ENCODE measurements around the gene BEST4. TPM values are rescaled to one million over a fixed set of nuclear protein-coding genes. Genes with fewer than 3 reads are reported as not detected.
"Not testable (repeated sequence)": the region's sequence is repeated elsewhere in the genome, so short reads cannot be mapped to it uniquely, and the experiment has no call there.

Gene BEST4
- total RNA-seq, 2 donors from 2014 or later, result 4.1 TPM; not detected in 1

GRCh38 chr1:44798481-44799365 is 10.8 kb upstream of the BEST4 start:
- H3K27ac ChIP-seq, result peak overlapping the region; percentile 97 to 99
- H3K27me3 ChIP-seq (replicated peaks; ENCODE audit: insufficient read depth), result no peaks in the 10 kb centered on the region
- peaks cover 12% of the 10 kb centered on the region for H3K36me3 ChIP-seq
- TF ChIP-seq CTCF (IDR thresholded peaks at IDR 0.05), result no peak
- peaks cover 17 to 26% of the 10 kb centered on the region in 2 donors for H3K4me1 ChIP-seq (ENCODE audit: control insufficient read depth in 1 of 2, low read depth in 2 of 2)
- DNase-seq (ENCODE audit: low spot score) (no peak), ATAC-seq (ENCODE audit: insufficient number of reproducible peaks, low FRiP score, low read depth) (no peak)
- no peak overlapping the region for H3K4me3 ChIP-seq
- H3K9me3 ChIP-seq, result no peaks in the 10 kb centered on the region

- not testable (repeated sequence) for H3K36me3 ChIP-seq; H3K9me3 ChIP-seq; DNase-seq (ENCODE audit: low spot score); H3K27me3 ChIP-seq (replicated peaks; ENCODE audit: insufficient read depth); ATAC-seq (ENCODE audit: insufficient number of reproducible peaks, low FRiP score, low read depth); H3K4me3 ChIP-seq
- H3K4me1 ChIP-seq (ENCODE audit: control insufficient read depth in 1 of 2, low read depth in 2 of 2), result peaks cover 14 to 18% of the 10 kb centered on the region in 2 donors
- peak overlapping the region; percentile 97 to 99 for H3K27ac ChIP-seq
Observed at GRCh38 chr1:44797886-44798285, 9.9 kb upstream of the BEST4 start.

DNA sequence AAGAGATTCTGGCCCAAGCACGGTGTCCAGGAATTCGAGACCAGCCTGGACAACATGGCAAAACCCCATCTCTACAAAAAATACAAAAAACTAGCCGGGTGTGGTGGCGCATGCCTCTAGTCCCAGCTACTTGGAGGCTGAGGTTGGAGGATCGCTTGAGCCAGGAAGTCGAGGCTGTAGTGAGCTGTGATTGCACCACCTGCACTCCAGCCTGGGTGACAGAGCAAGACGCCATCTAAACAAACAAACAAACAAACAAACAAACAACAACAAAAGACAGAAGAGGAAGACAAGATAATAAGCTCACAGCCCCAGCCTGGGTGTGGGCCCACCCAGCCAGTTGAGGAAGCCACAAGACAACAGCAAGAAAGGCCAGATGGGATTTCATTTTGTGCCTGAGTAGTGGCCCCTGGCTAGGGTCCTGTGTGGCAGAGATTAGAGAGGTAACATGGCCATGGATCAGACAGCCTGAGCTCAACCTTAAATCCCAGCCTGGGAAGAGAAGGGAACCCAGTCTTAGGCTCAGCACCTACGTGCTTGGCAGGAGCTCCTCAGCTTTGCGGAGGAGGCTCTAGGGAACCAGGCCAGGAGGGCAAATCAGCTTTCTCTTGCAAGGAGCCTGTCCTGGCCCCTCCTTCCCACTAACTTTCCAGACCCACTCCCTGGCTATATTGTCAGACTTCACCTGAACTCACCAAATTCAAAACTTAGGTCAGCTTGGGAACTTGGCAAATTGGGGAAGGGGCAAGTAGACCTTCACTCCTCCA is 4.9 kb upstream of the BEST4 start:
- H3K27ac ChIP-seq, result peak overlapping the region in 1 of 2 donors; percentile 32
- no peak overlapping the region for H3K4me3 ChIP-seq
- no peaks in the 10 kb centered on the region for H3K4me1 ChIP-seq (ENCODE audit: control insufficient read depth in 1 of 2, low read depth in 2 of 2)
- TF ChIP-seq CTCF (IDR thresholded peaks at IDR 0.05), result no peak
- DNase-seq (ENCODE audit: low spot score) (no peak), ATAC-seq (ENCODE audit: insufficient number of reproducible peaks, low FRiP score, low read depth) (no peak)
- no peaks in the 10 kb centered on the region for H3K36me3 ChIP-seq
- no peaks in the 10 kb centered on the region for H3K27me3 ChIP-seq (replicated peaks; ENCODE audit: insufficient read depth)
- H3K9me3 ChIP-seq, result no peaks in the 10 kb centered on the region

DNA sequence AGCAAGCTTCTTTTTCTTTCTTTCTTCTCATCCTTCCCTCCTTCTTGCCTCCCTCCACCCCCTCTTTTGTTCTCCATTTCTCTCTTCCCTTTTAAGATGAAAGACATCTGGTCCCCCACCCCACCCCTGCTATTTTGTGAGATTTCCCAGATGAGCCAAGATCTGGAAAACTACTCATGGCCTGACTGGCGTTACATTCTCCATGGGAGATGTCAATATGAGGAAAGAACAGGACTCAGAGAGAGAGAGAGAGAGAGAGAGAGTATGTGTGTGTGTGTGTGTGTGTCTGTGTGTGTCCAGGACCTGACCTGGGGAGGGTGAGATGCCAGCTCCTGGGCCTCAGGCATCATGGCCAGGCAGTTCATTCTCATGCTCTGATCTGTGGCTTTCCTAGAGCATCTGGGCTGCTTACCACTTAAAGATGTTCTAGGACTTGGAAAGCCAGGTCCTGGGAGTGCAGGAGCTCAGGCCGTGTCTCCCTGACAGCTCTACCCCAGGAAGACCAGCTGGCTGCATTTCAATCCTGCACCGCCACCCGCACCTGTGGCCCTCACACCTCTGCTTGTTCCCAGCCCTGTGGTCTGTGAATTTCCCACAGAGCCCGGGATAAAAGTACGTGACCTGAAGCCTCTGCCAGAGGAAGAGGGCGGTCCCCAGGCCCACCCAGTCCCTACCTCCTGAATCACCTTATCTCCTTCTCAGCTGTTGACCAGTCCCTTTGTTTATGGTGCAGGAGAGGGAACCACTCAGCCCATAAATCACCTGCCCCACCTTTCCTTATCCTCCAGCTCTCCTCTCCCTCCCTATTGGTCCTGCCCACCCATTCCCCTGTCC is 3.2 kb upstream of the BEST4 start:
- DNase-seq (ENCODE audit: low spot score) (no peak), ATAC-seq (ENCODE audit: insufficient number of reproducible peaks, low FRiP score, low read depth) (no peak)
- H3K4me1 ChIP-seq (ENCODE audit: control insufficient read depth in 1 of 2, low read depth in 2 of 2), result peaks cover 0 to 7% of the 10 kb centered on the region in 2 donors
- no peaks in the 10 kb centered on the region for H3K36me3 ChIP-seq
- H3K4me3 ChIP-seq, result no peak overlapping the region
- TF ChIP-seq CTCF (IDR thresholded peaks at IDR 0.05), result no peak
- no peak overlapping the region for H3K27ac ChIP-seq
- no peaks in the 10 kb centered on the region for H3K27me3 ChIP-seq (replicated peaks; ENCODE audit: insufficient read depth)
- H3K9me3 ChIP-seq, result no peaks in the 10 kb centered on the region

DNA sequence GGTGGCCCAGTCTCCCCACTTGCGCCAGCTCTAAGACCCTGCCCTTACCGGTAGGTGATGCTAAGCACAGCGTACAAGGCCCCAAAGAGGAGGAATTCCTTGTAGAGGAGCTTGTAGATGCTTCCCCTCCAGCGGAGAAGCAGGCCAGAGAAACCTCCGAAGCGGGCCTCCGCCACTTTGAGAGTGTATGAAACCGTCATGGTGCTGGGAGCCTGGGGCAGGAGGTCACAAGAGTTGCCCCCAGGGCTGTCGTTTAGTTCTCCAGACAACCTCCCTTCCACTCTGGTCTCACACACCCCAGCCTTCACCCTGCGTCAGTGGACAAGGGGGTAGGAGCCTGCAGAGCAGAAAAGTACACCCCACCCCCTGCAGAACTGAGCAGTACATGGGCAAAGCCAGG is 464 bp downstream of the BEST4 start:
- Histone ChIP-seq H3K4me1 (ENCODE audit: control insufficient read depth in 1 of 2, low read depth in 2 of 2) (peaks cover 12 to 30% of the 10 kb centered on the region in 2 donors), H3K36me3 (no peaks in the 10 kb centered on the region), H3K9me3 (no peaks in the 10 kb centered on the region), H3K27me3 (replicated peaks; ENCODE audit: insufficient read depth) (no peaks in the 10 kb centered on the region), H3K27ac (no peak overlapping the region), H3K4me3 (no peak overlapping the region)
- TF ChIP-seq CTCF (IDR thresholded peaks at IDR 0.05), result no peak
- DNase-seq (ENCODE audit: low spot score) (no peak), ATAC-seq (ENCODE audit: insufficient number of reproducible peaks, low FRiP score, low read depth) (no peak)
